ENCODE measurements around the gene SPG7. TPM values are rescaled to one million over a fixed set of nuclear protein-coding genes. Genes with fewer than 3 reads are reported as not detected.

Gene SPG7
- total RNA-seq, 1 experiment from 2014 or later: 77.5 TPM

DNA sequence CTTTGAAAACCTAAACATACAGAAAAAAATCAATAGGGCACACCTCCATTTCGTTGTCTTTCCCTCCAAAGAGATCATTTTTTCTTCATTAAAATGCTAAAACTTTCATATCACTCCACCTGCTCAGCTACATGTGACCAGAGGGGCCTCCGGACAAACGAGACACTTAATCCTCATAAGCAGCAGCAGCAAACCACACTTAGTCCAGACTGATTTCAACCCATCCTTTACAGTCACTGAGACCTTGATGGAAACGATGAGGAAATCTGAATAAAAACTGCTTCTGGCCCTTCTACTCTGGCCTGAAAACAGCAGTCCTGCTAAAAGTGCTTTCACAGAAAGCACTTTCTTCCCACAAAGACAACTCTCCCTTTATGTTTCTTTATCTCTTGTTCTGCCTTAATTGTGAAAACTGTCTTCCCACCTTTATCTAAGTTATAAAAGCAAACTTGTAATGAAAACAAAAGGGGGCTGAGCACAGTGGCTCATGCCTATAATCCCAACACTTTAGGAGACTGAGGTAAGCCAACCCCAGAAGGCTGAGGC, 22.4 kb upstream of the SPG7 start:
- DNase-seq (ENCODE audit: low read depth): no peak

DNA sequence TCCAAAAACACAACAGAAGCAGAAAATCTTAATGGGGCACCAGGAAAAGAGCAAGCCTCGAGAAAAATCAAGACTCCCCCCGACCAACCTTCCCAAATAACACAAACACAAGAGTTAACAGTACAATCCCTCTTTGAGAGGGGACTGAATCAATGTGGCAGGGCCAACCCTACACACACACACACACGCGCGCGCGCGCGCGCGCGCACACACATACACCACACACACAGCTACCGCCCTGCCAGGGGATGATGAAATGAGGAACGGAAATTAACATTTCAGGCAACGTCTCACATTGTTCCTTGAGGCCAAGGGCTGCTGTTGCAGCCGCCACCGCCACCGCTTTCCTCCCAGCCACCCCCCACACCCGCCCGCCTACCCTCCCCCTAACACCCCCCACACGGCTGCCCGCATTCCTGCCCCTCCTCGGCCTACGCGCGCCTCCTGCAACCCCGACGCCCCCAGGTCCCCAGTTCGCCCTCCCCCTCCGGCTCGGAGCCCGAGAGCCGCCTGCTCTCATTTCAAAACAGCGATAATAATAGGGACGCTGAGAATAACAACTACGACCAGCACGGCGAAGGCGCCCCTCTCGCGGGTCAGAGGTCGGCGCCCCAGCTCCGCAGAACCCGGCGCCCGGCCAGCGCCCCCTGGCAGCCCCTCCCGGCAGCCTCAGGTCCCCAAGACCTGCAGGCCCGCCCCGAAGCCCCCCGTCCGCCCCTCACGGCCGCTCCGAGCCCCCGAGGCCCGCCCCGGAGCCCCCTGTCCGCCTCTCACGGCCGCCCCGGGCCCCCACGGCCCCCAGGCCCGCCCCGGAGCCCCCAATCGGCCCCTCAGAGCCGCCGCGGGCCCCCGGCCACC, 18.9 kb upstream of the SPG7 start:
- peak; percentile 90 for DNase-seq (ENCODE audit: low read depth)

DNA sequence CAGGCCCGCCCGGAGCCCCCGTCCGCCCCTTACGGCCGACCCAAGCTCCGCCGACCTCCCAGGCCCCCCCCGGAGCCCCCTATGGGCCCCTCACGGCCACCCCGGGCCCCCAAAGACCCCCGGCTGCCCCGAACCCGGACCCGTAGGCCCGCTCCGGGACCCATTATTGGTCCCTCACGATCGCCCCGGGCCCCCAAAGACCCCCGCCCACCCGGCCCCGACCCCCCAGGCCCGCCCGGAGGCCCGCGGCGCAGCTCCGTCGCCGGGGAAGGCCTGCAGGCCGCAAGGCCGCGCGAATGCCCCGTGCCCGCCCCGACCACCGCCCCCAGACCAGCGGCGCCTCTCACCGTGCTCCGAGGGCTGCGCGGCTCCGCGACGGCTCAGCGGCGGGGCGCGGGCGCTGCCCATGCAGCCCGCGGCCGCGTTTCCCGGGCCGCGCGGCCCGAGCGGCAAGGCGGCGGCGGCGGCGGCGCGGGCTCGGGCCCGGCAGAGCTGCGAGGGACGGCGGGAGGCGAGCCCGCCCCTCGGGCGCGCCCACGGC, 18.2 kb upstream of the SPG7 start:
- DNase-seq (ENCODE audit: low read depth): no peak

DNA sequence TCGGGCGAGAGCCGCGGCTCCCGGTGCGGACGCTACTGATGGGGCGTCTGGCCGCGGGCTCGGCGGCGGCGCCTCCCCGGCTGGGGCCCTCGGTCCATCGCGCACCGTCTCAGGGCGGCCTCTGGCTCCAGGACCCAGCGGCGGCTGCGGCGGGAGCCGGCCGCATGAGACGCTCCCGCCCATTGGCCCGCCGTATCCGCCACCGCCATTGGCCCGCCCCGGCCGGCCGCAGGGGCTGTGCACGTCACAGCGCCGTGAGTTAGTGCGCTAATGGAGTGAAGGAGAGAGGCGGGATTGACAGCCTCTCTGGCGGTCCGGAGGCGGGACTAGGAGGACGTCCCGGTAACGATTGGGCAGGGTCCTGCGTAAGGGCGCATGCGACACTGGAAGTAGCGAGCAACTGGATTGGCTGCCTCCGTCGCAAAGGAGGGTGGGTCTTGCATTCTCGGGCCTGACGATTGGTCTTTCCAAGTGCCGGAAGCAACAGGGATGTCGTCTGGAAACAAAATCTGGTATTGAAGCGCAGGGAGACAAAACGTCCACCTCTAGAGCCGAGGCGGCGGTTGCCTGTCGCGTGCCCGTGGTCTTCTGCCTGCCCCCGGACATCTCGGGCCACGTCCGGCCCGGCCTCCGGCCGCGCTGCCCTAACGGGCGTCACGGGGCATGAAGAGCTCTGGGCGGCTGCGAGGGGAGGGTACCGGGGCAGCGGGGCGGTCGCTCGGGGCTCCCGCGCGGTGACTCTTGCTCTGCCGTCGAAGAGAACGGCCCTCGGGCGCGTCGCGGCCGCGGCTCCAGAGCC, 17.6 kb upstream of the SPG7 start, which contains the start of gene ANKRD11:
ANKRD11 (minus strand) TSS at position 123 of the 799 bp plus-strand sequence. CDS start 173,542 bp downstream, outside the sequence.
- DNase-seq (ENCODE audit: low read depth): peak; percentile 99

DNA sequence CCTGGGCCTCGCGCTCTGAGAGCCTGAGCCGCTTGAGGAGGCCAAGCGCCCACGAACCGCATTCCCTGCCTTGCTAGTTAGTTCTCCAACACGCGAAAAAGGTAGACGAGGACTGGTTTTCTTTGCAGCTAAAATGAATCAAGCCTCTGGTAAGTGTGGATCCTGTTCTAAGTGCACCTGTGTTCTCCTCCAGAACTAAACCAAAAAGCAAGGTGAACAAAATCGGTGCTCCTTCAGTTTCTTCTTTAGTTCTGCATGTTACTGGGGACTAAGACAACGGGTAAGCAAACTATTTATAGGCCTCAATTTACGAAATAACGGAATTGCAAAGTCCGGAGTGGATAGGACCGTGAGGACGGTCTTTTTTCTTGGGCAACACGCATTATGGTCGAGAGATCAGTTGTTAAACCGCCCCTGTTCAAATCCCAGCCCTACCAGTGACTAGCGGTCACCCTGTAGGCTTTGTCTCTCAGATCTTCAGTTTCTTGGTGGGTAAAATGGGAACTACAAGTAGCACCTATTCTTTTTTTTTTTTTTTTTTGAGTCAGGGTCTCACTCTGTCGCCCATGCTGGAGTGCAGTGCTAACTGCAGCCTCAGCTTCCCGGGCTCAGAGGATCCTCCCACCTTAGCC, 16.8 kb upstream of the SPG7 start:
- DNase-seq (ENCODE audit: low read depth): peak; percentile 36

DNA sequence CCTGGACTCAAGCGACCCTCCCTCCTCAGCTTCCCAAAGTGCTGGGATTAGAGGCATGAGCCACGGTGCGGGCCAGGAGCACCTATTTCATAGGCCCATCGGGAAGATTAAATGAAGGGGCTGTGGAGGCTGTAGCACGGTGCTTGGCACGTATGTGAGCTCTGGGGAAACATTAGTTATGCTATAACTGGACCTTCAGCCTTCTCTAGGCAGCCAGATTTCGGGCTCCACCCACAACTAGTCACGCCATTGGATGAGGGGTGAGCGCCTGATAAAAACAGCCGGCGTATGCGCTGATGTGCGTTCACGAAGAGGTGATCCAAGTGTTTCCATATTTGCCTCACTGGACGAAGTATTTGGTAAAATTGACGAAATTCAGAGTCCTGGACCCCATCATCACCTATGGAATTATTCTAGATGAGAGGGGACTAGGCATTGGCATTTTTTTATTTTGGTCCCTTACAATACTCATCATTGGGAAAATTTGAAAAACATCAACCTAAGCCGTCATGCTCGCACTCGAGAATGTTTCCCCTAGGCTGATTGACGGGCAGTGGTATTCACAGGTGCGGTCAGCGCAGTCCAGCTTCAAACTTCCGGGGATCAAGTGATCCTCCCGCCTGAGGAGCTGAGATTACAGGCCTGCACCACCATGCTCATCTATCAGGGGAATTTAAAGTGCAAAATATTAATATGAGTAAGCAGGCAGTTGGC, 16.1 kb upstream of the SPG7 start:
- no peak for DNase-seq (ENCODE audit: low read depth)

DNA sequence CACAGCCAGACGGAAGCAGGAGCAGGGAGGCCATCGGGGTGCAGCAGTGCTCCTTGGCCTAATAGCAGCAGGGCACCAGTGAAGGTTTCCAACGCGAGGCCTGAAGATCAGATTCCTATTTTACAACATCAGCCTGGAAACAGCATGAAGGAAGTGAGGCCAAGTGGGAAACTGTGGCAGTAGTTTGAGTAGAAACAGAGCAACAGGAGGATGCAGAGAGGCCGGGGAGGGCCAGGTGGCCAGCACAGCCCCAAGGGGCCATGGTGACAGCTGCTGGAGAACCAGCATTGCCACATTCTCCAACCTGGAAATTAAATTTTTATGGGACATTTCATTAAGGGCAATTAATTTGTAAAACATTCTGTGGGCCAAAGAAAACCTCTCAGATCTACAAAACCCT, 14.4 kb upstream of the SPG7 start:
- no peak for DNase-seq (ENCODE audit: low read depth)

DNA sequence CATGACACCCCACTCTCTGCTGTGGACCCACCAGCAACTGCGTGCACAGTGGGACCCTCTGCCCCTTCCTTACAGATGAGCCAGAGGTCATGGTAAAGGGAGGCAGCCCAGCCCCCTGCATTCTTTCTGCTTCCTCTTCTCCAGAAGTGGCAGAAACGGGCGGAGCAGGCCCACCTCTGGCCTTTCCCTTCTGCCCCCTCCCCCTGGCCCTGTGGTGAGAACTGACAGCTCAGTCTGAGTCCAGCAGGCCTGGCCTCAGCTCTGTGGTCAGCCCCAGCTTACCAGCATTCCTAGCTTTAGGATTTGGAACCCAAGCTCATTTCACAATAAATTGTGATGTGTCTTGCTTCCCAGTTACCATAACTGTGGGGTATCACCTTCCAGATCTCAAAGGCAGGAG, 13.1 kb upstream of the SPG7 start:
- DNase-seq (ENCODE audit: low read depth): peak; percentile 79

DNA sequence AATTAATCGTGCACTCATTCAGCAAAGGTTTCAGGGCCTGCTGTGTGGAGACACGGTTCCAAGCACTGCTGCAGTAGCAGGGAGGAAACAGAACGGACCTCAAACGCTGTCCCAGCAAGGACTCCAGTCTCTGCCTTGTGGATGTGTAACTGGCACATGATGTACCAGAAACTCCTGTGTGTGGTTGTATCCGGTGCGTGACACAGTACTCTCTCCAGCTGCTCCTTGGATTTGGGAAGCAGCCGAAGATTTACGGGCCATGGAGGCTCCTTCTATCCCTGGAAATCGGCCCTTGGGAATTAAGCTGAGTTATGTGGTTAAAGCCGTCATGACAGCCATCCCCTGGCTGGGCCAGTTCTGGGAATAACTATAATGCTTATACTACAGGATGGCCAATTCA, 9.4 kb upstream of the SPG7 start:
- DNase-seq (ENCODE audit: low read depth): no peak

DNA sequence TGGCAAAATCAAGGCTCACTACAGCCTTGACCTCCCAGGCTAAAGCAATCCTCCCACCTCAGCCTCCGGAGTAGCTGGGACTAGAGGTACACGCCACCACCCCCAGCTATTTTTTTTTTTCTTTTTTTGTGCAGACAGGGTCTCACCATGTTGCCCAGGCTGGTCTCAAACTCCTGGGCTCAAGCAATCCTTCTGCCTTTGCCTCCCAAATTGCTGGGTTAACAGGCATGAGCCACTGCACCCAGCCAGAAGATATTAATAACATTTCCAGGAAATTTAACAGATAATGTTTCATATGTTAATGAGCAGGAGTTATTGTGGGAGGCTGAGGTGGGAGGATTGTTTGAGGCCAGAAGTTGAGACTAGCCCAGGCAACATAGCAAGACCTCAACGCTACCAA, 8.4 kb upstream of the SPG7 start:
- DNase-seq (ENCODE audit: low read depth): no peak

DNA sequence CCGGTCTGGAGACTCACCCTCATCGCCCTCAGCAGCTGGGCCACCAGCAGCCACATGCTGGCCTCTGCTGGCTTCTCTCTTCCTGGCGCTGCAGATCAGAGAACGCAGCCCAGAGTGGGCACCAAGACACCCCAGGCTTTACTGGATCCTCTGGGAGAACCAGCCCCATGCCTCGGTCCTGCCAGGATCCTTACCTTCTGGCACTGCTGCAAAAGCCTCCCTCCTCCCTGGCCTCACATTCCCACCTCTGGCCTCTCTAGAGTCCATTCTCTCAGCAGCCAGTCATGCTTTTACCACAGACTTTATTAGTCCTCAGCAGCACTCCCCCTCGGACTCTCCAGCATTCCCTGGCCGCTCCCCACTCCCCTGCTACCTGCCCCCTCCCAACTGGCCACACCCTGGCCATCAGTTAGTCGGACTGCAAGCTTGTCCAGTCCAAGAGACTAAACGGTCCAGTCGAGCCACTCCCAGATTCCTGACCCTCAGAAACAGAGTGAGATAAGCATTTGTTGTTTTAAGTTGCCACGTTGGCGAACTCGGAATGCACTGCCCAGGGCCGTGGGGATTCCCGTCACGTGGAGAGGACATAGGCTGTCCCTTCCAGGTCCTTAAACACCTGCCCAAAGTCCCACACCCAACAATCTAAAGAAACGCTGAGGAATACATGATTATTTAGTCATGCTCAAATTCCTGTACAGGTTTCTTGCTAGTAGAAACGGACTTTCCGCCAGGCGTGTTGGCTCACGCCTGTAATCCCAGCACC, 5.9 kb upstream of the SPG7 start:
- peak; percentile 63 for DNase-seq (ENCODE audit: low read depth)

DNA sequence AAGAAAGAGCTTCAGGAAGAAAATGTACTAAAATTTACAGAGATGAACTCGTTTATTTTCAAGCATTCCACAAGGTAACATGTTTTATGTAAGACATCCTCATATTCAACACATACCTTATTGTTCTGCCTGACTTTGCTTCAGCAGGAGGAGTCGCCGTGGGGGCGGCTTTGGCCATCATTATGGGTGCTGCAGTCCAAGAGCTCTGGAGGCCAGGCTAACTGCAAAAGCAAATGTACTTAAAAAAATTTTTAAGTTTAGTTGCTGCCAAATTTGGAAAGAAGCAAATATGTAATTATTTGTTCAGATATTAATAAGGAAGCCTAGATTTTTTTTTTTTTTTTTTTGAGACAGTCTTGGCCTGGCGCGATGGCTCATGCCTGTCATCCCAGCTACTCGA, 4.1 kb upstream of the SPG7 start:
- DNase-seq (ENCODE audit: low read depth): no peak

DNA sequence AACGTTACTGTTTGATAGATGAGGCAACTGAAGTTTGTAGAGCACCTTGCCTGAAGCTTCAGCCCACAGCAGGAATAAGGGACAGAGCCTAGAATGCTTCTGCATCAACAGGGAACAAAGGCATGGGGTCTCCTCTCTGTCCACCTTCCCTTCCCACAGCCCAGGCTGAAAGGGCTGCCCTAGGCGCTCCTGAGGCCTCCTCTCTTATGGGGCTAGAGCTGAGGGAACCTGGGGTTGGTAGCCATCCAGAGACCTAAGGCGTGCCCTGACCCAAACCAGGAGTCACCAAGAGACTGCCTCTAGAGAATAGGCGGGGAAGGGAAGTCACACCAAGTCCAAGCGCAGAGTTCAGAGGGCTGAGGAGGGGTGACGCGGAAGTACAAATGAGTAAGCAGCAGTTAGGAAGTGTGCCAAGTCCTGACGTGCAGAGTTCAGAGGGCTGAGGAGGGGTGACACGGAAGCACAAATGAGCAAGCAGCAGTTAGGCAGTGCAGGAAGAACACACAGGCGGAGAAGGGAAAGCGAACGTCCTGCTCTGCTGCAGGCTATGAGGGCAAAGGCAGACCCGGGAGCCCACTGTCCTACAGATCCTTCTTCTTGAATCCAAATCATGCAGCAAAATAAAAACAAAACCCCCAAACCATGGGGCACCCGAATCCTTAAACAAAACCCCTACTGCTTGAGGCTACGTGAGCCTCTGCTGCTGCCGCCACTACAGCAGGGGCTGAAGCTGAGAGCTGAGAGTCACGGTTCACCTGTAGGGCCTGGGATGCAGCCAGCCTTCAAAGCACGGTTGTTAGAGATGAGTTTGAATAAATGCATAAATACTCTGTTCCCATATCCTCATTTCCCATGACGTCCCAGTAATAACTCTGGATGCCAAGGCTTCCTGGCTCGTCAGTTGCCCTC, 2.7 kb upstream of the SPG7 start:
- peak; percentile 89 for DNase-seq (ENCODE audit: low read depth)

DNA sequence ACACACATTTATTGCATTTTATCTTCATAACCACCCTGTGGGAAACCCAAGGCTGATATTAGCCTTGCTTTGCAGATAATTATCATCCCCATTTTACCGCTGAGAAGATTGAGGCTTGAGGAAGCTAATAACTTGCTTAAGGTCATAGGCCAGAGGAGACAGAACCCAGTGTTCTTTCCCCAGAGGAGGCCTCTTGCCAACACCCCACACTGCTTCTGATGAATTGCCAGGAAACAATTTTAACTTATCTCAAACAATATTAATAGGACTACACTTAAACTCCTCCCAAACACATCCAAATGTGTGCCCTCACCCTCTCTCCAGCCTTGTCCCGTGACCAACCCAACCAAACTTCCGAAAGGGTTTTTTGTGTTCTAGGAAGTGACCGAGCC, 2.1 kb upstream of the SPG7 start:
- no peak for DNase-seq (ENCODE audit: low read depth)

DNA sequence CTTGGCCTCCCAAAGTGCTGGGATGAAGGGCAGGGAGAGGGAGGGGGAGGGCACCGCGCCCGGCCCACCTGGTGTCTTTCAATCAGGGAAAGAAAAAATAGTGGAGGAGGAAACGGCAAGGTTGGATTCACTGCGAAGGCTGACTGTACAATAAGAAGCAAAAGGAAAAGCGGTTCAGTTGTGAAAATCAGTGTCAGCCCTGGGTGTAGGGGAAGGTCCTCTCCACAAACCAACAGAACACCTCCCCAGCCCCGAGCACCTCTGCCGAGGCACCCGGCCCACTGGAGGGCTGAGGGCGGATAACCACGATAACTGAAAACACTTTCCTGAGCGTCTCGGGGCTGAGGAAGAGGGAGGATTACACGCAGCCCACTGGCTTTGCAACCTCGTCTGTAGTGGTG, 1.4 kb upstream of the SPG7 start:
- no peak for DNase-seq (ENCODE audit: low read depth)

DNA sequence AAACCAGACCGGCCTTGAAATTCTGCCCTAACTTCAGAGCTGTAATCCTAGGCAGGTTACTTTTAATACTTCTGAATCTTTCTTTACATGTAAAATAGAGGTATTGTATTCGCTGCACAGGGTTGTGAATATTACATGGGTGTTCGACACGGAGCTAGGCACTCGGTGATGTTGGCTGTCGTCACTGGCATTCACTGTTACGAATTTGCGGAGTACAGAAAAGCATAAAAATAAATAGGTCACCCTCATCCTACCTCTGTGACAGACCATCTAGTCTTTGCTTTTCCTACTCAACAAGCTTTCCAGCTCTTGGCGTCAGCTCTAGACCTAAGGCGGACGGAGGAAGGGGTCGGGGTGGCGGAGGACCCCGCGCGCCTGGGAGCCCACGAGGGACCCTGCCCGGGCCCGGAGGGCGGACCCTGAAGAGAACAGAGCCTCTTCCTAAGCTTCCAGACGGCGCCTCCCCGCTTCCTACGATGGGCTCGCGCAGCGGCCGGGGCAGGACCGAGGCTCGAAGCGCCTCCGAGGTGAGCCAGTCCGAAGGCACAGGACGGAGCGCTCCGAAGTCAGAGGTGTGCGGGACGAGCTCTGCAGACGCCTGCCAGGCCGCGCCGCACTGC, 879 bp upstream of the SPG7 start:
- no peak for DNase-seq (ENCODE audit: low read depth)

DNA sequence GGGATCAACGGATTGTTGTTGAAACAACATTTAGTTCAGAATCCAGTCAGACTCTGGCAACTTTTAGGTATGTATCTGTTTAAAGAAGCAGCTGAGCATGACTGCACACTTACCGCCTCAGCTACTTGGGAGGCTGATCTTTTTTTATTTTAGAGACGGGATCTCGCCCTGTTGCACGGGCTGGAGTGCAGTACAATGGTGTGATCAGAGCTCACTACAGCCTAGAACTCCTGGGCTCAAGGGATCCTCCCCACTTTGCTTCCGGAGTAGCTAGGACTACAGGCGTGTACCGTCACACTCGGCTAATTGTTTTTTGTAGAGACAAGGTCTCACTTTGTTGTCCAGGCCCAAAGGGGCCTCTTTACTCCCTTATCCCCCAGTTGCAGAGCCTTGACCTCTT, 2.3 kb downstream of the SPG7 start:
- no peak for DNase-seq (ENCODE audit: low read depth)

DNA sequence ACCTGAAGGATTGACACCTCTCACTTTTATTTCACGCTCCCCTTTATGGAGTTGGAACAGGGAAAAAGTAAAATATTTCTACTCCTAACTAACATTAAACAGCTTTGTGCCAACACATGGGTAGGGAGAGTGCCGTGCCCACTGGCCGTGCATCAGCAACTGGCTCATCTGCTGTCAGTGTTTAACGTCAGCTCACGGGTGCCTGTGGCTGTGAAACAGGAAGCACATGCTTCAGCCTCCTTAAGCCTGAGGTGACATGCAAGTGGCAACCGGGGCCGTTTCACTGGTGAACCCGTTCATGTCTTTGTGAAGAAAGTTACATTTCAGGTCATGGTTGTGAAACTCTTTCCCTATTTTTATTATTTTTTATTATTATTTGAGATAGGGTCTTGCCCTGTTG, 3.2 kb downstream of the SPG7 start:
- DNase-seq (ENCODE audit: low read depth): no peak

DNA sequence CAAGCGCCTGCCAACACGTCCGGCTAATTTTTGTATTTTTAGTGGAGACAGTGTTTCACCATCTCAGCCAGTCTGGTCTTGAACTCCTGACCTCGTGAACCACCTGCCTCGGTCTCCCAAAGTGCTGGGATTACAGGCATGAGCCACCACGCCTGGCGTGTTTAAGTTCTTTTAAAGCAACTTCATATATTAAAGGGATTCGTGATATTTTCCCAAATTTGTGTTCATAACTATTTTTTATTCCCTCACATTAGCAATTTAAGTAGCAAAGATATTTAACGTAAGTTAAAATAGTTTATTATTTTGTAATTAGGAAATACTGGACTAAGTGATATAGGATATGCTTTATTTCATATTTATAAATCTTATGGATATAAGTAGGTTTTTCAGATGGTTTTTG, 4.2 kb downstream of the SPG7 start:
- DNase-seq (ENCODE audit: low read depth): no peak
